ENCODE measurements around the gene RTN4RL1. TPM values are rescaled to one million over a fixed set of nuclear protein-coding genes. Genes with fewer than 3 reads are reported as not detected.

Gene RTN4RL1
- total and polyA plus RNA-seq, 12 donors: 1.3 to 9.4 (median 6.1) TPM

DNA sequence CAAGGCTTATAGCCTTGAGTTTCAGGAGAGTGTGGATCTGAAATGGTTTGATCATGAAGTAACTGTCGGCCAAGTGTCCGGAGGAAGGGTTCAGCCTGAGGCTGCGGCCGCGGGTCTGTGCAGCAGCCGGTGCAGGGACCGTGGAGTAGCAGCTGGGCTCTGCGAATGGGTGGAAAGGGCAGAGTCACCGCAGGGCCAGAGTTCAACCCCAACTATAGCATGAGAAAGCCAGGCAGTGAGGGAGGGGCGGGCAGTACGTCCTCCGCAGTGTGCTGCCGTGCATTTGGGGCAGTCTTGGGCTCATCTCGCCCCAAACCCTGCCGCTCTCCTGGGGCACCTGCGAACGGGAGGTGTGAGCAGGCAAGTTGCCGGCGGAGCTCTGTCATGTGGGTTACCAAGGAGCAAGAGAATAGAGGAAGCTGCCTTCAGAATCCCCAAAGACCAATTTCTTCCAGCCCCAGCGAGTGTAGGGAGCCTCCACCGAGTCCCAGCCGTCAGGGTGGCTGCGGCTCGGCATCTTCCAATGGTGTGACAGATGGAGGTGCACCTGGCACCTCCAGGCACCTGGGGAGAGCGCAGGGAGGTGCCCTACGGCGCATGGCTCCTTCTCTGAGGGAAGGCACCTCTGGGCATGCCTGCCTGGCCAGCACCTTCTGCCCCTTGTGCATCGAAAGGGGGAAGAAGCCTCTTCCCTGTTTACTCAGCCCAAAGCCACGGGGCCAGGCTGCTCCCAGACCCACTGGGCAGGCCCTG is 108.0 kb downstream of the RTN4RL1 start:
- Histone ChIP-seq H3K4me3 (no peak overlapping the region), H3K27me3 (peaks cover 1% of the 10 kb centered on the region), H3K4me1 (replicated peaks in 1 of 2) (no peaks in the 10 kb centered on the region), H3K27ac (no peak overlapping the region), H3K9me3 (replicated peaks in 1 of 3) (no peaks in the 10 kb centered on the region), H3K36me3 (replicated peaks in 1 of 2) (no peaks in the 10 kb centered on the region)
- intact Hi-C loops (cut with DNase I): no loop called here
- TF ChIP-seq, protein P1, sequence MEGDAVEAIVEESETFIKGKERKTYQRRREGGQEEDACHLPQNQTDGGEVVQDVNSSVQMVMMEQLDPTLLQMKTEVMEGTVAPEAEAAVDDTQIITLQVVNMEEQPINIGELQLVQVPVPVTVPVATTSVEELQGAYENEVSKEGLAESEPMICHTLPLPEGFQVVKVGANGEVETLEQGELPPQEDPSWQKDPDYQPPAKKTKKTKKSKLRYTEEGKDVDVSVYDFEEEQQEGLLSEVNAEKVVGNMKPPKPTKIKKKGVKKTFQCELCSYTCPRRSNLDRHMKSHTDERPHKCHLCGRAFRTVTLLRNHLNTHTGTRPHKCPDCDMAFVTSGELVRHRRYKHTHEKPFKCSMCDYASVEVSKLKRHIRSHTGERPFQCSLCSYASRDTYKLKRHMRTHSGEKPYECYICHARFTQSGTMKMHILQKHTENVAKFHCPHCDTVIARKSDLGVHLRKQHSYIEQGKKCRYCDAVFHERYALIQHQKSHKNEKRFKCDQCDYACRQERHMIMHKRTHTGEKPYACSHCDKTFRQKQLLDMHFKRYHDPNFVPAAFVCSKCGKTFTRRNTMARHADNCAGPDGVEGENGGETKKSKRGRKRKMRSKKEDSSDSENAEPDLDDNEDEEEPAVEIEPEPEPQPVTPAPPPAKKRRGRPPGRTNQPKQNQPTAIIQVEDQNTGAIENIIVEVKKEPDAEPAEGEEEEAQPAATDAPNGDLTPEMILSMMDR (IDR thresholded peaks at IDR 0.05): no peak
- no peak for TF ChIP-seq POLR2A (IDR thresholded peaks at IDR 0.05)
- WGBS, 4 donors: 76 to 82% (median 80%) methylated on average over 12 to 29 of the region's 29 CpGs
- no peak for DNase-seq

DNA sequence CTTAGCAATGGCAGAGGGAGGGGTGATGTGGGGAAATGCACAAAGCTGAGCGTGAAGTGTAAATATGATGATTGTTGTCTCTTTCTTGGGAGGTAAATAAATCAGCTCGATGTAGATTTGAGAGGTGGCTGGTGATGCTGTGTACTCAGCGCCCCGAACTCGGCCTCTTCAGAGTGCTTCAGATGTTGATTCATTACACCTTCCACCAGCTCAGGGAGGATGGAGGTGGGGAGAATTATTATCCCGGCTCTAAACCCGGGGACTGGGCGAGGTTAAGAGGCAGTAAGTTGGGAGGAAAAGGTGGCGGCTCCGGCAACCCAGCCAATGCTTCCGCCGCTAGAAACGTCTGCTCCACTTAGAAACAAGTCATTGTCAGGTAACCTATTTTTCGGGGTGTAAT is 108.8 kb downstream of the RTN4RL1 start:
- peaks cover 9% of the 10 kb centered on the region for H3K27me3 ChIP-seq
- H3K9me3 ChIP-seq (replicated peaks in 1 of 3): no peaks in the 10 kb centered on the region
- intact Hi-C loops (cut with DNase I): no loop called here
- WGBS, 4 donors: 67 to 77% (median 75%) methylated on average over 11 to 14 of the region's 14 CpGs
- DNase-seq: no peak
- no peak overlapping the region for H3K4me3 ChIP-seq
- no peaks in the 10 kb centered on the region for H3K36me3 ChIP-seq (replicated peaks in 1 of 2)
- TF ChIP-seq, protein P1 (IDR thresholded peaks at IDR 0.05): no peak
- TF ChIP-seq POLR2A (IDR thresholded peaks at IDR 0.05): no peak
- H3K27ac ChIP-seq: no peak overlapping the region
- H3K4me1 ChIP-seq (replicated peaks in 1 of 2): no peaks in the 10 kb centered on the region

DNA sequence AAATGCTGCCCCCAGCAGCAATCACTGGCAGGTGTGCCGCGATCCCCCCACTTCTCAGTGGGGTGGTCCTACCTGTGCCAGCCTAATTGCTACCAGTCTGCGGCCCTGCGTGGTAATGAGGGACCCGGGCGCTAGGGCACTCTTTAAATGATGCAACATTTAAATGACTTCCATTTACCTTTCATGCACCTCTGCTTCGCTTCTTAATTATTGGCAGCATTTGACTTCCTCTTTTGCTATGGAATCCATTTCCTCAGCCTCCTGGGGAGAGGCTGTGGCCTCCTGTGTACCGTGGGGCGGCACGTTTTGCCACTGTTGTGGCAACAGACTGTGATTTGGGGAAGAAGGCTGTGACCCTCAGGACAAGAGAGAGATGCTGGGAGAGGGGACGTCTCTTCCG is 109.2 kb downstream of the RTN4RL1 start:
- no peaks in the 10 kb centered on the region for H3K9me3 ChIP-seq (replicated peaks in 1 of 3)
- no peaks in the 10 kb centered on the region for H3K36me3 ChIP-seq (replicated peaks in 1 of 2)
- no peaks in the 10 kb centered on the region for H3K4me1 ChIP-seq (replicated peaks in 1 of 2)
- no peak for TF ChIP-seq POLR2A (IDR thresholded peaks at IDR 0.05)
- TF ChIP-seq, protein P1 (IDR thresholded peaks at IDR 0.05): no peak
- H3K27me3 ChIP-seq: peaks cover 9% of the 10 kb centered on the region
- no peak overlapping the region for H3K27ac ChIP-seq
- intact Hi-C loops (cut with DNase I): no loop called here
- DNase-seq: no peak
- no peak overlapping the region for H3K4me3 ChIP-seq
- 71 to 77% (median 74%) methylated on average over 12 of the region's 12 CpGs for WGBS, 4 donors

DNA sequence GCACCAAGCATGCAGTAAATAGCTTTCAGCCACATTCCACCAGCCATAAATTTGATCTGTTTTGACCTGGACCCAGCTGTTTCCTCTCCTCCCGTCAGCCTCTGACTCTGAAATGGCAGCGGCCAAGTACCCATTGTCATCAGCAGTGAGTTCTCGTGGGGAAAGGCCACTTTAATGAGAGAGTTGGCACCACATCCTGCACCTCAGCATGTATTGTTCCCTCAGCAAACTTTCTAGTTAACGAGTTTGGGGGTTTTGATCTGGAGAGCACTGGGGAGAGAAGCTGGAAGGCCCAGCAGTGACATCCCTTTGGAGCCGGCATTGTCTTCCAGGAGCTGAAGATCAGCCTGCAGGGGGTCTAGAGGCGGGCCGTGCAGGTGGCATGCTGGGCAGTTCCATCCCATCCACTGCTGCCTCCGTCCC is 110.5 kb downstream of the RTN4RL1 start:
- 55 to 64% (median 60%) methylated on average over 6 to 8 of the region's 8 CpGs for WGBS, 4 donors
- intact Hi-C loops (cut with DNase I): no loop called here
- Histone ChIP-seq H3K27ac (no peak overlapping the region), H3K4me1 (replicated peaks in 1 of 2) (no peaks in the 10 kb centered on the region), H3K4me3 (no peak overlapping the region), H3K9me3 (replicated peaks in 1 of 3) (no peaks in the 10 kb centered on the region), H3K27me3 (peaks cover 9% of the 10 kb centered on the region), H3K36me3 (replicated peaks in 1 of 2) (no peaks in the 10 kb centered on the region)
- DNase-seq: no peak
- no peak for TF ChIP-seq POLR2A (IDR thresholded peaks at IDR 0.05)
- TF ChIP-seq, protein P1 (IDR thresholded peaks at IDR 0.05): no peak
